Activated CD4-positive, alpha-beta T cell treated with anti-CD3 and anti-CD28 coated beads for 36 hours (primary cell): Measurements from ENCODE around the gene SLC35E4. TPM values are rescaled to one million over a fixed set of nuclear protein-coding genes. Genes with fewer than 3 reads are reported as not detected.
"Not testable (repeated sequence)": the region's sequence is repeated elsewhere in the genome, so short reads cannot be mapped to it uniquely, and the experiment has no call there.

Experiments
- ATAC-seq: fragments of 200-7000 bp; cut with Tn5 transposase; one replicate; pipeline ENCODE4 v1.10.0; 2021; ENCODE audit warnings: mild to moderate bottlenecking, moderate library complexity
- CTCF ChIA-PET: fragments of 350-600 bp; sonication (Branson Sonifier 250); formaldehyde crosslinking; loops from one replicate; lab custom pipeline; 2021; ENCODE audit warnings: antibody characterized with exemption; lab: Charles Lee
- POLR2A ChIA-PET: fragments of 350-600 bp; sonication (Branson Sonifier 250); formaldehyde crosslinking; loops from one replicate; lab custom pipeline; 2021; ENCODE audit warnings: antibody characterized with exemption, inconsistent platforms; lab: Charles Lee
- DNase-seq: peaks from one replicate; pipeline ENCODE4 v3.0.0-alpha.2; 2020
- H3K27ac Mint-ChIP-seq: one replicate; pipeline ENCODE4 v1.8.0; 2021; ENCODE audit warnings: mixed read lengths
- H3K27me3 Mint-ChIP-seq: one replicate; pipeline ENCODE4 v1.8.0; 2021; ENCODE audit warnings: mixed read lengths
- H3K36me3 Mint-ChIP-seq: one replicate; pipeline ENCODE4 v1.8.0; 2021; ENCODE audit warnings: low read depth, mixed read lengths
- H3K4me1 Mint-ChIP-seq: one replicate; pipeline ENCODE4 v1.8.0; 2021; ENCODE audit warnings: mixed read lengths
- H3K4me3 Mint-ChIP-seq: one replicate; pipeline ENCODE4 v1.8.0; 2021; ENCODE audit warnings: mild to moderate bottlenecking, moderate library complexity, mixed read lengths
- H3K9me3 Mint-ChIP-seq: one replicate; pipeline ENCODE4 v1.8.0; 2021; ENCODE audit warnings: low read depth, mixed read lengths
- intact Hi-C, 2 experiments: fragments of 100-400 bp; cut with DNase I in 1 of 2; cut with micrococcal nuclease in 1 of 2; formaldehyde crosslinking; loops; one replicate each; pipeline versions ENCODE4 v1.14.2 to v1.15.1; 2022 to 2024; cut with DNase I, micrococcal nuclease
- total RNA-seq, 2 experiments: library from RNA; stranded (reverse); gene quantifications; one replicate each; pipeline ENCODE4 v1.2.3, GENCODE V29; 2021

Gene SLC35E4
- total RNA-seq, 2 experiments from 2014 or later: 3.6 to 4.3 TPM

- Mint-ChIP-seq H3K9me3 (no peaks in the 10 kb centered on the region), H3K27ac (peak within 1 kb of the TSS; percentile 69), H3K27me3 (peaks cover 3% of the 10 kb centered on the region), H3K36me3 (peaks cover 13% of the 10 kb centered on the region), H3K4me3 (peak within 1 kb of the TSS; percentile 92), H3K4me1 (peaks cover 19% of the 10 kb centered on the region)
- CTCF ChIA-PET: interaction anchor here (0.8 to 2.3 kb wide), 4 partner anchors 17 to 87 kb away, joined by 5 to 12 read pairs (median 8); partner anchors contain the start of gene SLC35E4
- ATAC-seq: peak; percentile 94
- DNase-seq: peak; percentile 96
- intact Hi-C loops: loop anchor here (1.0 kb wide), 5 partner anchors 18 to 75 kb away; partner anchors contain the start of genes OSBP2 (in 1 of the 2) and SLC35E4 (in 1 of the 2)
- POLR2A ChIA-PET: interaction anchor here (1.0 to 1.3 kb wide), 3 partner anchors 18 to 32 kb away, joined by 3 read pairs; partner anchors contain the start of gene SLC35E4
Observed at GRCh38 chr22:30667494-30668385, 32.2 kb downstream of the SLC35E4 start, which contains the start of gene DUSP18. DUSP18 (minus strand) TSS chr22:30667875; CDS start chr22:30664003, 3,872 bp downstream.

DNA sequence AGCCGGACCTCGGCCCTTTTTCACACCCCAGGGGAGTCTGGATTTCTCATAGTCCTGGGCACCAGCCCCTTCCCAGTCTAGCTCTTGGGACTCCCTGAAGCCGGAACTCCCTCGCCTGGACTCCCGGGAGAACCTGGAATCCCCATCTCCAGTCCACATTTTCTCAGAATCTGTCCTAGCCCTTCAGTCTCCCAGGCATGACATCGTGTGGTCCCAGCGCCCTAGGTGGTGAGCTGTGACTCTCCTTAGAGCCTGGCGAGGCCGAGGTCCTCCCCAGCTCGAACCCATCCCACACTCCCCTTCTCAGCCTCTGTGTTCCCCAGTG lies 32.8 kb downstream of the SLC35E4 start:
- peaks cover 7% of the 10 kb centered on the region for H3K36me3 Mint-ChIP-seq

GRCh38 chr22:30671071-30671470 lies 35.5 kb downstream of the SLC35E4 start:
- ATAC-seq (no peak), DNase-seq (no peak)
- ChIA-PET CTCF (interaction anchor here (0.6 kb wide), 1 partner anchor 635 kb away, joined by 3 read pairs; no protein-coding TSS in a partner anchor), POLR2A (interaction anchor here (0.8 kb wide), 1 partner anchor 19 kb away, joined by 3 read pairs; no protein-coding TSS in a partner anchor)
- intact Hi-C loops: no loop called here
- Mint-ChIP-seq H3K4me3 (no peak overlapping the region), H3K4me1 (peaks cover 14% of the 10 kb centered on the region), H3K9me3 (no peaks in the 10 kb centered on the region), H3K27ac (no peak overlapping the region), H3K27me3 (peaks cover 3% of the 10 kb centered on the region), H3K36me3 (peaks cover 1% of the 10 kb centered on the region)

More for the DNA sequence above, 32.8 kb downstream of the SLC35E4 start:
- Mint-ChIP-seq H3K9me3 (no peaks in the 10 kb centered on the region), H3K4me3 (peak overlapping the region; percentile 92), H3K4me1 (peaks cover 19% of the 10 kb centered on the region), H3K27ac (no peak overlapping the region), H3K27me3 (peaks cover 3% of the 10 kb centered on the region)
- CTCF ChIA-PET: interaction anchor here (1.1 to 2.2 kb wide), 2 partner anchors 25 to 87 kb away, joined by 5 to 8 read pairs; no protein-coding TSS in a partner anchor
- intact Hi-C loops: no loop called here
- ATAC-seq: no peak
- DNase-seq: no peak
- POLR2A ChIA-PET: no interaction called here

GRCh38 chr22:30673136-30673535 lies 37.6 kb downstream of the SLC35E4 start:
- Mint-ChIP-seq H3K4me1 (peaks cover 5% of the 10 kb centered on the region), H3K9me3 (no peaks in the 10 kb centered on the region), H3K36me3 (no peaks in the 10 kb centered on the region), H3K4me3 (no peak overlapping the region), H3K27me3 (peaks cover 6% of the 10 kb centered on the region), H3K27ac (no peak overlapping the region)
- CTCF ChIA-PET: interaction anchor here (0.6 kb wide), 1 partner anchor 20 kb away, joined by 3 read pairs; no protein-coding TSS in a partner anchor
- POLR2A ChIA-PET: no interaction called here
- DNase-seq: no peak
- ATAC-seq: no peak
- intact Hi-C loops: no loop called here

DNA sequence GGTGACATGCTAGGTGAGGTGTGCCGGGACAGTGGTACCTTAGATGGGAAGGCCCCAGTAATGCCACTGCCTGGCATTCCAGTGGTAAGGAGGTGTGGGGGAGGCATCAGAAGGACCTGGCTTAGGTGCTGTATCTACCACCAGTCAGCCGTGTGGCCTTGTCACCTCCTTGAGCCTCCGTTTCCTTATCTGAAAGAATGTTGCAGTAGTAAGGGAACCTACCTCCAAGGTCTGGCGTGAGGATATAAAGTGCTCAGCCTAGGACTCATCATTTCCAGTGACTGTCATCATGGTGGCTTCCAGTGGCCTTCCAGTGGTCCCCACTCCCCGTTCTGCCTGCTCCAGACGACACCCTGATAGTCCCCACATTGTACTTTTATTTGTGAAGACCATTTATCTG lies 38.9 kb downstream of the SLC35E4 start:
- Mint-ChIP-seq H3K9me3 (no peaks in the 10 kb centered on the region), H3K27me3 (peaks cover 9% of the 10 kb centered on the region), H3K4me3 (no peak overlapping the region), H3K27ac (no peak overlapping the region), H3K4me1 (no peaks in the 10 kb centered on the region), H3K36me3 (no peaks in the 10 kb centered on the region)
- intact Hi-C loops: no loop called here
- DNase-seq: no peak
- CTCF ChIA-PET: interaction anchor here (0.6 to 0.7 kb wide), 2 partner anchors 40 to 189 kb away, joined by 4 read pairs; no protein-coding TSS in a partner anchor
- POLR2A ChIA-PET: no interaction called here
- no peak for ATAC-seq

DNA sequence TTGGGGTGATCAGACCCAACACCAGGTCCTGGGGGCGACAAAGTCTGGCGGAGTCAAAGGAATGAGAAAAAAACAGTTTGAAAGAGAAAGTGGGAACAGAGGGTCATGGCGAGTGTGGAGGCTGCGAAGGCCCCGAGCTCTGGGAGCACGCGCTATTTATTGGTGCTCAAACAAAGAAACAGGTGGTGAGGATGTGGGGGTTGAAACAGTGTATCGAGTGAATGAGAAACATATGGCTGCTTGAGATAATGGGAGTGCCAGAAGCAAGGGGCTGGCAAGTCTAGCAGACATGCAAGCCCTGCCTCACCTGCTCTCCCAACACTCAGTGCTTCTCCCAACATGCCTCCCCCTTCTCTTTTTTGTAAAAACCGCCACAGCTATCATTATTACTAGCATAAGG lies 39.9 kb downstream of the SLC35E4 start:
- no peak for ATAC-seq
- DNase-seq: no peak
- Mint-ChIP-seq H3K4me1 (no peaks in the 10 kb centered on the region), H3K27me3 (peaks cover 10% of the 10 kb centered on the region), H3K36me3 (no peaks in the 10 kb centered on the region), H3K4me3 (no peak overlapping the region), H3K27ac (no peak overlapping the region), H3K9me3 (no peaks in the 10 kb centered on the region)
- ChIA-PET POLR2A (no interaction called here), CTCF (interaction anchor here (0.7 to 0.8 kb wide), 2 partner anchors 13 to 41 kb away, joined by 4 read pairs; no protein-coding TSS in a partner anchor)
- intact Hi-C loops: no loop called here

- H3K4me3 Mint-ChIP-seq, H3K36me3 Mint-ChIP-seq, POLR2A ChIA-PET, DNase-seq, H3K27me3 Mint-ChIP-seq, H3K9me3 Mint-ChIP-seq, ATAC-seq, CTCF ChIA-PET, H3K27ac Mint-ChIP-seq, H3K4me1 Mint-ChIP-seq, intact Hi-C loops: not testable (repeated sequence)
Observed at GRCh38 chr22:30676565-30676964, 41.0 kb downstream of the SLC35E4 start.

- H3K27ac Mint-ChIP-seq, ATAC-seq, H3K4me1 Mint-ChIP-seq, H3K36me3 Mint-ChIP-seq, DNase-seq, POLR2A ChIA-PET, H3K9me3 Mint-ChIP-seq, H3K27me3 Mint-ChIP-seq, H3K4me3 Mint-ChIP-seq, intact Hi-C loops: not testable (repeated sequence)
- CTCF ChIA-PET: interaction anchor here (0.7 kb wide), 2 partner anchors 61 to 1024 kb away, joined by 3 read pairs; no protein-coding TSS in a partner anchor
Observed at GRCh38 chr22:30679895-30680690, 44.5 kb downstream of the SLC35E4 start.

GRCh38 chr22:30680991-30681770 lies 45.6 kb downstream of the SLC35E4 start:
- no peak overlapping the region for H3K4me3 Mint-ChIP-seq
- CTCF ChIA-PET: interaction anchor here (0.6 kb wide), 1 partner anchor 71 kb away, joined by 3 read pairs; no protein-coding TSS in a partner anchor

DNA sequence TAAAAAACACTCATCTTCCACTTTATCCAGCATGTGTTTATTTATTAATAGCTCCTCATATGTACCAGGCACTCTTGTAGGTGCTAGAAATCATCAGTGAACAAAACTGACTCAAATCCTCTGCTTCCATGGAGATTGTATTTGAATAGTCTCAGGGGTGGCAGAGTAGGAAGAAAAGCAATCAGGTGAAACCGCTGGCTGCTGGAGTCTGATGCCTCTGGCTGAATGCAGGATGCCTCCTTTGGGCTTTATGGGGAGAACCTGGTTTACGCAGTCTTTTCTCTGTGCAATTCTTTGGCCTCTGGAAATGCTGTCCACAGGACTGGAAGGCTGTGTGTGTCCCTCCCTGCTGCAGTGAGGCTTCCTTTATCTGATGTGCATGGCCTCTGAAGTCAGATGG lies 46.2 kb downstream of the SLC35E4 start:
- DNase-seq (no peak), ATAC-seq (no peak)
- Mint-ChIP-seq H3K27ac (no peak overlapping the region), H3K27me3 (peaks cover 7% of the 10 kb centered on the region), H3K36me3 (no peaks in the 10 kb centered on the region), H3K9me3 (no peaks in the 10 kb centered on the region), H3K4me3 (no peak overlapping the region), H3K4me1 (no peaks in the 10 kb centered on the region)
- intact Hi-C loops: no loop called here
- ChIA-PET CTCF (interaction anchor here (0.6 kb wide), 1 partner anchor 71 kb away, joined by 3 read pairs; no protein-coding TSS in a partner anchor), POLR2A (no interaction called here)

More at GRCh38 chr22:30680991-30681770, 45.6 kb downstream of the SLC35E4 start:
- POLR2A ChIA-PET: no interaction called here
- Mint-ChIP-seq H3K9me3 (no peaks in the 10 kb centered on the region), H3K4me1 (no peaks in the 10 kb centered on the region), H3K27me3 (peaks cover 10% of the 10 kb centered on the region), H3K36me3 (no peaks in the 10 kb centered on the region), H3K27ac (no peak overlapping the region)
- ATAC-seq (no peak), DNase-seq (no peak)
- intact Hi-C loops: no loop called here
